Hematopoietic multipotent progenitor cell (in vitro differentiated cells): Measurements from ENCODE around the gene MOSPD3. TPM values are rescaled to one million over a fixed set of nuclear protein-coding genes. Genes with fewer than 3 reads are reported as not detected.
"Not testable (repeated sequence)": the region's sequence is repeated elsewhere in the genome, so short reads cannot be mapped to it uniquely, and the experiment has no call there.

Experiments
- DNase-seq, 3 donors: peaks; one replicate each; pipeline ENCODE4 v3.0.0-alpha.2; 2011 to 2015; ENCODE audit warnings: low read depth in 2 of 3, low spot score in 2 of 3
- small RNA-seq: library from RNA; depleted of rRNA; stranded (forward); fragments of <200 nt; gene quantifications from one replicate; pipeline ENCODE3, GENCODE V24; 2012
- total RNA-seq: library from RNA; depleted of rRNA; stranded (reverse); fragments of >200 nt; gene quantifications from one replicate; pipeline ENCODE4 v1.2.3, GENCODE V29; 2012

Gene MOSPD3
- total RNA-seq, 1 donor, result 12.1 TPM

DNA sequence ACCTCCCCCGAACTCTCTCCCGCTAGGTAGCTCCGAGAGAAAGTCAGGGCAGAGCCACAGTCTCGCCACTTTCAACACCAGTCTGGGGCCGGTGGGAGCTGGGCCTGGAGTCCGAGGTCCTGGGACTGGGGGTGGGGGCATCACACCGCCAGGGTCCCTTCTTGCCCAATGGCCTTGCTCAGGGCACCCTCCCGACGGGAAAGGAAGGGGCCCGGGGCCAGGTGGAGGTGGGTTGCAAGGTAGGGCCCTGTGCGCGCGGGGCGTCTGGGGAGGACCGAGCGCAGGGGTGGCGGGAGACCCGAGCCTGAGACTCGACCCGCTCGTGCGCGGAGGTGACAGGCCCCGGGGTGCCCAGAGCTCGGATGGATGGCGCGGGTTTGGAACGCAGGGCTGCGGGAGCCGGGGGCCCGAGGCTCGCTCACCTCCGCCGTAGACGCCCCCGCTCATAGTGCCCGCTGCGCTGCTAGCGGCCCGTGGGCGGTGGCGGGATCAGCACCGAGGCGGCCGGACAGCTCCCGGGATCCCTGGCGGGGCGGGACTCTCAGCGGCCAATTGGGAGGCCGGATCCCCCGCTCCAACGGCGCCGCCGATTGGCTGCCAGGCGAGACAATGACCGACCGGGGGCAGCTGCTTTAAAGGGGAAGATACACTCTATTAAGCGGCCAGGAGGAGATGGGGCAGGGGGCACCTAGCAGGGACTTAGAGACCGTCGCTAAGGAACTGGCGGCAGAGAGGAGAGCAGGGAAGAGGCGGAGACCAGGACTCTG lies 43.8 kb downstream of the MOSPD3 start, which contains the start of gene ACTL6B:
ACTL6B (minus strand) TSS at position 541 of the 767 bp plus-strand sequence; CDS start at position 447, 94 bp downstream.
- DNase-seq, result peak in 2 of 3 donors; percentile 70 to 80

DNA sequence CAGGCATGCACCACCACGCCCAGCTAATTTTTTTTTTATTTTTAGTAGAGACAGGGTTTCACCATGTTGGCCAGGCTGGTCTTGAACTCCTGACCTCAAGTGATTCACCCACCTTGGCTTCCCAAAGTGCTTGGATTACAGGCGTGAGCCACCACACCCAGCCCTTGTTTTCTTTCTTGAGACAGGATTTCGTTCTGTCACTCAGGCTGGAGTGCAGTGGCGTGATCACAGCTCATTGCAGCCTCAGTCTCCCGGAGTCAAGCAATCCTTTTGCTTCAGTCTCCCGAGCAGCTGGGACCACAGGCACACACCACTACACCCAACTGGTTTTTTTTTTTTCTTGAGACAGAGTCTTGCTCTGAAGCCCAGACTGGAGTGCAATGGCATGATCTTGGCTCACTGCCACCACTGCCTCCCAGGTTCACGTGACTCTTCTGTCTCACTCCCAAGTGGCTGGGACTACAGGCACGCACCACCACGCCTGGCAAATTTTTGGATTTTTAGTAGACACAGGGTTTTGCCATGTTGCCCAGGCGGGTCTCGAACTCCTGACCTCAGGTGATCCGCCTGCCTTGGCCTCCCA lies 49.9 kb downstream of the MOSPD3 start:
- not testable (repeated sequence) for DNase-seq

Small RNA genes lying within 50 kb of the gene (small RNA-seq; reads per million reads assigned to genes)
- not detected for gene SAP25

Other genes with a start within 250 kb of the MOSPD3 start
- 2.2 TPM for gene PILRA, start 239.1 kb upstream of the MOSPD3 start, total RNA-seq
- gene ZCWPW1, start 183.8 kb upstream of the MOSPD3 start, total RNA-seq, result 2.4 TPM
- 88.3 TPM for gene MEPCE, start 182.7 kb upstream of the MOSPD3 start, total RNA-seq
- 43.1 TPM for gene PPP1R35, start 176.0 kb upstream of the MOSPD3 start, total RNA-seq
- 0.27 TPM for gene SPACDR, start 148.3 kb upstream of the MOSPD3 start, total RNA-seq
- 60.9 TPM for gene TSC22D4, start 133.3 kb upstream of the MOSPD3 start, total RNA-seq
- under 0.01 TPM for gene NYAP1, start 128.6 kb upstream of the MOSPD3 start, total RNA-seq
- 10.5 TPM for gene AGFG2, start 73.3 kb upstream of the MOSPD3 start, total RNA-seq
- 2.2 TPM for gene SAP25, start 38.6 kb upstream of the MOSPD3 start, total RNA-seq
- 109 TPM for gene LRCH4, start 26.4 kb upstream of the MOSPD3 start, total RNA-seq
- 0.81 TPM for gene FBXO24, start 26.2 kb upstream of the MOSPD3 start, total RNA-seq
- gene PCOLCE, start 10.2 kb upstream of the MOSPD3 start, total RNA-seq, result 0.81 TPM
- 51.7 TPM for gene TFR2, start 29.0 kb downstream of the MOSPD3 start, total RNA-seq
- not detected for gene ACTL6B, start 43.9 kb downstream of the MOSPD3 start, total RNA-seq
- 121 TPM for gene GNB2, start 61.2 kb downstream of the MOSPD3 start, total RNA-seq
- gene GIGYF1, start 81.7 kb downstream of the MOSPD3 start, total RNA-seq, result 36.9 TPM
- 31.8 TPM for gene POP7, start 93.6 kb downstream of the MOSPD3 start, total RNA-seq
- not detected for gene EPO, start 107.9 kb downstream of the MOSPD3 start, total RNA-seq
- 0.27 TPM for gene ZAN, start 121.1 kb downstream of the MOSPD3 start, total RNA-seq
- 20.5 TPM for gene EPHB4, start 215.0 kb downstream of the MOSPD3 start, total RNA-seq
- gene SLC12A9, start 240.2 kb downstream of the MOSPD3 start, total RNA-seq, result 27.2 TPM